Hepatocyte (in vitro differentiated cells): ENCODE results near the gene PEAR1. TPM values are rescaled to one million over a fixed set of nuclear protein-coding genes. Genes with fewer than 3 reads are reported as not detected.

Source experiments
- DNase-seq: peaks from one replicate; pipeline ENCODE4 v3.0.0-alpha.2; 2016; ENCODE audit warnings: low spot score
- H2AFZ ChIP-seq: fragments of 200-600 bp; sonication (generic); 2 replicates; pipeline ENCODE4 v1.6.0; 2016; ENCODE audit warnings: antibody characterized with exemption, mild to moderate bottlenecking
- H3K27ac ChIP-seq: fragments of 200-600 bp; sonication (generic); 2 replicates; pipeline ENCODE4 v1.5.1; 2016; ENCODE audit warnings: mild to moderate bottlenecking
- H3K27me3 ChIP-seq: fragments of 200-600 bp; sonication (generic); 2 replicates; pipeline ENCODE4 v1.6.1; 2016
- H3K36me3 ChIP-seq: fragments of 200-600 bp; sonication (generic); replicated peaks from 2 replicates; pipeline ENCODE4 v1.5.1; 2016; ENCODE audit warnings: low read depth; ENCODE audit not compliant: insufficient read depth
- H3K4me1 ChIP-seq: fragments of 200-600 bp; sonication (generic); 2 replicates; pipeline ENCODE4 v1.5.1; 2016; ENCODE audit warnings: mild to moderate bottlenecking, moderate library complexity; ENCODE audit not compliant: insufficient read depth
- H3K4me2 ChIP-seq: fragments of 200-600 bp; sonication (generic); 2 replicates; pipeline ENCODE4 v1.6.0; 2016
- H3K4me3 ChIP-seq: fragments of 200-600 bp; sonication (generic); 2 replicates; pipeline ENCODE4 v1.5.1; 2016; ENCODE audit warnings: mild to moderate bottlenecking
- H3K79me2 ChIP-seq: fragments of 200-600 bp; sonication (generic); 2 replicates; pipeline ENCODE4 v1.6.0; 2017; ENCODE audit warnings: mild to moderate bottlenecking
- H3K9me2 ChIP-seq: fragments of 200-600 bp; sonication (generic); replicated peaks from 2 replicates; pipeline ENCODE4 v1.6.0; 2017; ENCODE audit warnings: mild to moderate bottlenecking; ENCODE audit not compliant: insufficient read depth
- H3K9me3 ChIP-seq: fragments of 200-600 bp; sonication (generic); 2 replicates; pipeline ENCODE4 v1.5.1; 2016; ENCODE audit warnings: low read depth, mild to moderate bottlenecking
- H4K20me1 ChIP-seq: fragments of 200-600 bp; sonication (generic); 2 replicates; pipeline ENCODE4 v1.6.0; 2016; ENCODE audit warnings: mild to moderate bottlenecking; ENCODE audit not compliant: insufficient read depth, poor library complexity, severe bottlenecking
- EZH2 ChIP-seq: fragments of 200-600 bp; sonication (generic); IDR thresholded peaks from 2 replicates; pipeline ENCODE4 v1.6.1; 2016; ENCODE audit warnings: antibody characterized with exemption, mild to moderate bottlenecking, borderline replicate concordance
- EZH2phosphoT487 ChIP-seq: fragments of 200-600 bp; sonication (generic); IDR thresholded peaks from one replicate; pipeline ENCODE4 v1.6.1; 2018; ENCODE audit warnings: antibody characterized with exemption, mild to moderate bottlenecking, low read depth, moderate library complexity; ENCODE audit not compliant: unreplicated experiment, severe bottlenecking
- WGBS: methylation state at CpG from one replicate; pipeline ENCODE4 v1.1.6; 2016; ENCODE audit warnings: low lambda C conversion rate; ENCODE audit errors: missing lambda C conversion rate; 5-methylcytosine and 5-hydroxymethylcytosine counted together
- polyA plus RNA-seq: library from polyadenylated mRNA; unstranded; fragments of >200 nt; fragmentation: Nextera tagmentation; extraction: Ambion mirVana; gene quantifications from 2 replicates; pipeline ENCODE4 v1.2.1, GENCODE V29; 2016
- total RNA-seq: library from RNA; depleted of rRNA; stranded (reverse); fragments of >200 nt; gene quantifications from 2 replicates; pipeline ENCODE4 v1.2.3, GENCODE V29; 2014
- TF ChIP-seq, protein P1 (sequence below): fragments of 200-600 bp; sonication (generic); IDR thresholded peaks from 2 replicates; pipeline ENCODE4 v1.5.1; 2016; ENCODE audit warnings: antibody characterized with exemption, mild to moderate bottlenecking; ENCODE audit not compliant: poor library complexity

Gene PEAR1
- total and polyA plus RNA-seq, 2 experiments from 2014 or later, result 5.3 to 6.3 TPM

- no peaks in the 10 kb centered on the region for H3K9me2 ChIP-seq
- H4K20me1 ChIP-seq, result no peaks in the 10 kb centered on the region
- no peak overlapping the region for H3K4me2 ChIP-seq
- H3K4me3 ChIP-seq, result no peak overlapping the region
- no peak overlapping the region for H2AFZ ChIP-seq
- no peaks in the 10 kb centered on the region for H3K79me2 ChIP-seq
- TF ChIP-seq EZH2phosphoT487 (no peak), EZH2 (no peak)
- TF ChIP-seq, protein P1, sequence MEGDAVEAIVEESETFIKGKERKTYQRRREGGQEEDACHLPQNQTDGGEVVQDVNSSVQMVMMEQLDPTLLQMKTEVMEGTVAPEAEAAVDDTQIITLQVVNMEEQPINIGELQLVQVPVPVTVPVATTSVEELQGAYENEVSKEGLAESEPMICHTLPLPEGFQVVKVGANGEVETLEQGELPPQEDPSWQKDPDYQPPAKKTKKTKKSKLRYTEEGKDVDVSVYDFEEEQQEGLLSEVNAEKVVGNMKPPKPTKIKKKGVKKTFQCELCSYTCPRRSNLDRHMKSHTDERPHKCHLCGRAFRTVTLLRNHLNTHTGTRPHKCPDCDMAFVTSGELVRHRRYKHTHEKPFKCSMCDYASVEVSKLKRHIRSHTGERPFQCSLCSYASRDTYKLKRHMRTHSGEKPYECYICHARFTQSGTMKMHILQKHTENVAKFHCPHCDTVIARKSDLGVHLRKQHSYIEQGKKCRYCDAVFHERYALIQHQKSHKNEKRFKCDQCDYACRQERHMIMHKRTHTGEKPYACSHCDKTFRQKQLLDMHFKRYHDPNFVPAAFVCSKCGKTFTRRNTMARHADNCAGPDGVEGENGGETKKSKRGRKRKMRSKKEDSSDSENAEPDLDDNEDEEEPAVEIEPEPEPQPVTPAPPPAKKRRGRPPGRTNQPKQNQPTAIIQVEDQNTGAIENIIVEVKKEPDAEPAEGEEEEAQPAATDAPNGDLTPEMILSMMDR, result no peak
- H3K9me3 ChIP-seq, result no peaks in the 10 kb centered on the region
- no peak overlapping the region for H3K27ac ChIP-seq
- 87% methylated on average over 5 of the region's 5 CpGs for WGBS
- no peak for DNase-seq
- no peaks in the 10 kb centered on the region for H3K36me3 ChIP-seq
- no peaks in the 10 kb centered on the region for H3K27me3 ChIP-seq
- peaks cover 19% of the 10 kb centered on the region for H3K4me1 ChIP-seq
Measured at GRCh38 chr1:156909671-156910070, 16.2 kb downstream of the PEAR1 start.

DNA sequence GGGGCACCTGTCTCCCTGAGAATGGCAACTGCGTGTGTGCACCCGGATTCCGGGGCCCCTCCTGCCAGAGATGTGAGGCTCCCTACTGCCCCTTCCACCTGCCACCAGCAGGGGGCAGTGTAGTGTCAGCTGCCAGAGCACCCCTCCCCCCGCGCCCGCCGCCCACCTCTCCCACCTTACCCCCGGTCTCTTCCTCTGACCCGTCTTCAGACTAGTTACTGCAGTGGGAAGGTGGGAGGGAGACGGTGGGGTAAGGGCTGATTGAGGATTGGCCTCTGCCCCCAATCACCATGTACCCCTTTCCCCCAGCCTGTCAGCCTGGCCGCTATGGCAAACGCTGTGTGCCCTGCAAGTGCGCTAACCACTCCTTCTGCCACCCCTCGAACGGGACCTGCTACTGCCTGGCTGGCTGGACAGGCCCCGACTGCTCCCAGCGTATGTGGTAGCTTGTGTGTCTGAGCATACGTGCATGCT lies 16.8 kb downstream of the PEAR1 start:
- Histone ChIP-seq H3K79me2 (no peaks in the 10 kb centered on the region), H3K27ac (no peak overlapping the region), H2AFZ (no peak overlapping the region), H3K4me2 (peak overlapping the region; percentile 62), H3K9me3 (no peaks in the 10 kb centered on the region), H3K36me3 (no peaks in the 10 kb centered on the region), H4K20me1 (no peaks in the 10 kb centered on the region), H3K4me3 (no peak overlapping the region), H3K27me3 (no peaks in the 10 kb centered on the region), H3K4me1 (peaks cover 19% of the 10 kb centered on the region), H3K9me2 (no peaks in the 10 kb centered on the region)
- no peak for TF ChIP-seq EZH2phosphoT487
- TF ChIP-seq, protein P1, result peak; percentile 66
- no peak for TF ChIP-seq EZH2
- 26% methylated on average over 14 of the region's 18 CpGs for WGBS
- DNase-seq, result peak; percentile 62

DNA sequence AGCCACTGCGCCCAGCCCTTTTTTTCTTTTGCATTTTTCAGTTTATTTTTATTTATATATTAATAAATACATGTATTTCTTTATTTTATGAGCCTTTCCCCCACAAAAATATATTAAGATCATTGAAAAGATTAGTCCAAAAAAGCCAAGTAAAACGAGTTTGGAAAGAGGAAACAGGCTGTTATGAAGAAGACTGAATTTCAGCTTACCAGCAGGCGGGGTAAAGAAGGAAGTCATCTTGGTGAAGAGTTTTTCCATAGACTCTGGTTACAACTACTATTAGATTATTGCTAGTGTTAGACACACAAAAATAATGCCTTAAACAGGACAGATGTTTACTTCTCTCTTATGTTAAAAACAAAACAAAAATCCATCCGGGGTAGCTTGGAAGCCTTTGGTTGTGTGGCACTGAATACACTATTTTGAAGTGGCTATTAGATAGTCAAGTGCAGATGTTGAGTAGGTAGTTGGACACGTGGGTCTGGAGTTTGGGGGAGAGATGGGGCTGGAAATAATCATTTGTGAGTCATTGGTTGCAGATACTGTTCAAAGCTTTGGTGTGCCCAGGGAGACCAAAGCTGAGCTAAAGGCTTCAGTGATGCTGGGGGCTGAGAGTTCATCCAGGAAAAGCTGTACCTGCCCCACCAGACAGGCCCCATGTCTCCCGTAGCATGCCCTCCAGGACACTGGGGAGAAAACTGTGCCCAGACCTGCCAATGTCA lies 18.2 kb downstream of the PEAR1 start:
- Histone ChIP-seq H3K9me3 (no peaks in the 10 kb centered on the region), H4K20me1 (no peaks in the 10 kb centered on the region), H3K27ac (no peak overlapping the region), H3K4me3 (no peak overlapping the region), H3K4me1 (peaks cover 19% of the 10 kb centered on the region), H3K27me3 (no peaks in the 10 kb centered on the region), H3K9me2 (no peaks in the 10 kb centered on the region), H3K36me3 (no peaks in the 10 kb centered on the region), H2AFZ (no peak overlapping the region), H3K4me2 (no peak overlapping the region), H3K79me2 (no peaks in the 10 kb centered on the region)
- no peak for DNase-seq
- WGBS, result 71% methylated on average over 6 of the region's 6 CpGs
- TF ChIP-seq EZH2phosphoT487 (no peak), EZH2 (no peak)
- TF ChIP-seq, protein P1, result no peak
